ENCODE results near the gene OLFM4.

OLFM4 gene

GRCh38 chr13:53090461-53090860 lies 61.8 kb downstream of the OLFM4 start:
- TF ChIP-seq CTCF (IDR thresholded peaks at IDR 0.05; ENCODE audit: low read depth, low read length, missing control alignments): no peak
- no peak overlapping the region for H3K4me3 ChIP-seq (ENCODE audit: low read depth, low read length)
- in situ Hi-C loops (cut with HindIII; ENCODE audit: low sequenced_read_pairs): no loop called here
- no peak for DNase-seq (ENCODE audit: low read depth)

- DNase-seq (ENCODE audit: low read depth): no peak
- no peak overlapping the region for H3K4me3 ChIP-seq (ENCODE audit: low read depth, low read length)
- no peak for TF ChIP-seq CTCF (IDR thresholded peaks at IDR 0.05; ENCODE audit: low read depth, low read length, missing control alignments)
- in situ Hi-C loops (cut with HindIII; ENCODE audit: low sequenced_read_pairs): no loop called here
Observed at GRCh38 chr13:53092931-53093330, 64.3 kb downstream of the OLFM4 start.

GRCh38 chr13:53098455-53098854 lies 69.8 kb downstream of the OLFM4 start:
- no peak for DNase-seq (ENCODE audit: low read depth)
- in situ Hi-C loops (cut with HindIII; ENCODE audit: low sequenced_read_pairs): no loop called here
- no peak overlapping the region for H3K4me3 ChIP-seq (ENCODE audit: low read depth, low read length)
- TF ChIP-seq CTCF (IDR thresholded peaks at IDR 0.05; ENCODE audit: low read depth, low read length, missing control alignments): no peak

GRCh38 chr13:53100394-53101063 lies 71.9 kb downstream of the OLFM4 start:
- no peak overlapping the region for H3K4me3 ChIP-seq (ENCODE audit: low read depth, low read length)
- TF ChIP-seq CTCF (IDR thresholded peaks at IDR 0.05; ENCODE audit: low read depth, low read length, missing control alignments): no peak
- DNase-seq (ENCODE audit: low read depth): no peak
- in situ Hi-C loops (cut with HindIII; ENCODE audit: low sequenced_read_pairs): no loop called here
